ENCODE data around the gene MTR. TPM values are rescaled to one million over a fixed set of nuclear protein-coding genes. Genes with fewer than 3 reads are reported as not detected.
"Not testable (repeated sequence)": the region's sequence is repeated elsewhere in the genome, so short reads cannot be mapped to it uniquely, and the experiment has no call there.

MTR gene
- total RNA-seq, 1 experiment from 2014 or later, result 12.5 TPM

DNA sequence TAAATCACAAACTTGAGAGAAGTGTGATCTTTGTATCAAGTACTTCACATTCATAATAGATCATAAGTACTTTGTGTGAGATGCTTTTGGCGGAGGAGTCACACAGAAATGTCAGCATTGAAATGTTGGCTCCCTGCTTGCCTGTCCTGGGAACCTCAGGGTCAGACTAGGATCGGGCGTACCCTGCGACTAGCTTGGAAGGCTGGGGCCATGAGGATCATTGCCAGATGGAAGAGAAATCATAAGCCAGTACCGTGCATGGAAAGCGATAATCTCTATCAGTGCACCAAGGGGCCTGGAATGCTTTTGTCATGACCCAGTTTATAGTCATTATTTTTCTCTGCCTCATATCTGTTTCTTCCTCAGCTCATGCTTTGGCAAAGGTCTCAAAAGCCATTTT is 35.5 kb downstream of the MTR start:
- DNase-seq (ENCODE audit: low read depth), result no peak

GRCh38 chr1:236833575-236833974 is 38.5 kb downstream of the MTR start:
- no peak for DNase-seq (ENCODE audit: low read depth)

DNA sequence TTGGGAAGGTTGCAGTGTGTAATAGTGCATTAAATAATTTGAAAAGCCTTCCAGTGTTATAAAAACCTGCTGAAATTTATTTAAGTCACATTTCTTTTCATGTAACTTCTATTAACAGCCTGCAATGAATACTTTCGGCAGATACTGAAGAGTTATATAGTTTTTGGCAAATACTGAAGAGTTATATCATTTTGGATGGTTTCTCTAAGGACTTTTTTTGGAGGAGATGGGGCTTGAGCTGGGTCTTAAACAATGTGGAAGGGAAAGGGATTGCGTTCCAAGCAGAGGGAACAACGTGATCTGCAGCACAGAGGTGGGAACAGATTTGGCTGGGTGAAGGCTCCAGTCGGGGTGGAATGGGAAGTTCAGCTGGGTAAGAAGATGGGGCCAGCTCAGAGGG is 39.8 kb downstream of the MTR start:
- no peak for DNase-seq (ENCODE audit: low read depth)

DNA sequence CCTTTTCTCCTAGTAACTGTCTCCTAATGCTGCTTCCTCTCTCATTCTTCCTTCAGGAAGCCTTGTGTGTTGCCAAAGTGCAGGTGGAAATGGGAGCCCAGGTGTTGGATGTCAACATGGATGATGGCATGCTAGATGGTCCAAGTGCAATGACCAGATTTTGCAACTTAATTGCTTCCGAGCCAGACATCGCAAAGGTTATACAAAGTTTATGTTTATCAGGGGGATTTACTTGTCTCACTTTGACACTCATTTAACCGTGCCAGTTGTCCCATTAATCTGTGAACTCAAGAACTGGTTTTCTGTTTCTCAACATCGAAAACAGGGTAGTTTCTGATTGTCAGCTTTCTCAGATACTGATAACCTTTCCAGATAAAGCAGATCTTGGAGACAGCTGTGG is 40.4 kb downstream of the MTR start:
- DNase-seq (ENCODE audit: low read depth), result no peak

DNA sequence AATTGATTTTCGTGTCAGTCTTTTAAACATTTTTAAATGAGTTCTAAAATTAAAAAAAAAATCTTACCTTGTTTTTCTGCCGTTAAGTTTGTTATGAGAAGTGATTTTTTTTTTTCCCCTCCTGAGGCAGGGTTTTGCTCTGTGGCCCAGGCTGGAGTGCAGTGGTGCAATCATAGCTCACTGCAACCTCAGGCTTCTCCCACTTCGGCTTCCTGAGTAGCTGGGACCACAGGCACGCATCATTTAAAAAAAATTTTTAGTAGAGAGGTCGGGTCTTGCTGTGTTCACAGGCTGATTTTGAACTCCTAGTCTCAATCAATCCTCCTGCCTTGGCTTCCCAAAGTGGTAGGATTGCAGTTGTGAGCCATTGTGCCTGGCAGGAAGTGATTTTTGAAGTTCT is 41.1 kb downstream of the MTR start:
- no peak for DNase-seq (ENCODE audit: low read depth)

- DNase-seq (ENCODE audit: low read depth), result no peak
These were observed 42.0 kb downstream of the MTR start for GRCh38 chr1:236837115-236837514.

GRCh38 chr1:236837897-236838296 is 42.8 kb downstream of the MTR start:
- DNase-seq (ENCODE audit: low read depth), result no peak

GRCh38 chr1:236841341-236841740 is 46.2 kb downstream of the MTR start:
- DNase-seq (ENCODE audit: low read depth), result no peak

DNA sequence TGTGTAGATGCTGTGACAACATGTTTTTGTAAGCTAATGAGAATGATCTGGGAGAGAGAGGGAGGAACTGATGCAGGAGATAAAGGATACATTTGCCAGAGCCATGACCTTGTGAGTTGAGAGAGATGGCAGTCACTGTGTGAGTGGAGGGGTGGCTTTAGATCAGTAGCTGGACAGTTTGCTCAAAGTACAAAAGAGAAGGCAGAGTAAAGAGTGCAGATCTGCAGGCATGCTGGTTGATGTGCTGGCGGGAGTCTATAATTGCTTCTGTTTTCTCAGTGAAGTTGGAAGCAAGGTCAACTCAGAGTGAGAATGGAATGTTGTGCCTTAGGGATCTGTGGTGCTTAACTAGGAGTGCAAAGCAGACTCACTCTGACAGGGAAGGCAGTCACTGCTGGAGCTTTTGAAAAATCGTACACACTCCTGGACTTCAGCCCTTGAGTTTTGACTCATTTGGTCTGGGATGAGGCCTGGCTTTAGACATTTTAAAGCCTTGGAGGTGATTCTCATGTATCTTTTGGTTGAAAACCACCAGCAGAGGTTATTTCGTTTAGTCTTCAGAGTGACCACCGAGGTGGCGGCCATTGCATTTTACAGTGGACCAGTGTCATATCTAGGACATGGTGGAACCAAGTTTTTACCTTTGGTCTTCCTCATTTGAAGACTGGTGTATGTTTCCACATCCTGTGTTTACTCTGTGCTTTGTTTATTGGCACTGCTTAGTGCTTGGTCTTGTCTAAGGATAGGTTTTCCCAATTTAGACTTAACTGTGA is 49.6 kb downstream of the MTR start:
- peak; percentile 38 for DNase-seq (ENCODE audit: low read depth)

DNA sequence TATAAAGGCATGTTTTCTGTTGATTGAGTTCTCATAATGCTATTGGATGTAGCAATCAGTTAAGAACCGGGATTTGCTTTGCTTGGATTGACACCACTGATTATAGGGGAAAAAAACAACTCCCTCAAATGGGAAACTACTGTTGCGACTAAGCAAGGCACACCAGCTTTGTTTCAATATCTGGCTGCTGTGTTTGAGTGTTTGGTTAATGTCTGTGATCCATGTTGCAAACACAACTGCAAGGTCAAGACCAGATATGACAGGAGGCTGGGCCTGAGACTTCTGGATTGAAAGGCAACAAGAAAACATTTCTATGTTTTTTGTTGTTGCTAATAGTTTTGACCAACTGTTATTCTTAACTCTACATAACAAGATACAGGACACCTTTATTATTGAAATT is 50.7 kb downstream of the MTR start:
- no peak for DNase-seq (ENCODE audit: low read depth)

GRCh38 chr1:236848274-236848923 is 53.3 kb downstream of the MTR start:
- DNase-seq (ENCODE audit: low read depth), result no peak

DNA sequence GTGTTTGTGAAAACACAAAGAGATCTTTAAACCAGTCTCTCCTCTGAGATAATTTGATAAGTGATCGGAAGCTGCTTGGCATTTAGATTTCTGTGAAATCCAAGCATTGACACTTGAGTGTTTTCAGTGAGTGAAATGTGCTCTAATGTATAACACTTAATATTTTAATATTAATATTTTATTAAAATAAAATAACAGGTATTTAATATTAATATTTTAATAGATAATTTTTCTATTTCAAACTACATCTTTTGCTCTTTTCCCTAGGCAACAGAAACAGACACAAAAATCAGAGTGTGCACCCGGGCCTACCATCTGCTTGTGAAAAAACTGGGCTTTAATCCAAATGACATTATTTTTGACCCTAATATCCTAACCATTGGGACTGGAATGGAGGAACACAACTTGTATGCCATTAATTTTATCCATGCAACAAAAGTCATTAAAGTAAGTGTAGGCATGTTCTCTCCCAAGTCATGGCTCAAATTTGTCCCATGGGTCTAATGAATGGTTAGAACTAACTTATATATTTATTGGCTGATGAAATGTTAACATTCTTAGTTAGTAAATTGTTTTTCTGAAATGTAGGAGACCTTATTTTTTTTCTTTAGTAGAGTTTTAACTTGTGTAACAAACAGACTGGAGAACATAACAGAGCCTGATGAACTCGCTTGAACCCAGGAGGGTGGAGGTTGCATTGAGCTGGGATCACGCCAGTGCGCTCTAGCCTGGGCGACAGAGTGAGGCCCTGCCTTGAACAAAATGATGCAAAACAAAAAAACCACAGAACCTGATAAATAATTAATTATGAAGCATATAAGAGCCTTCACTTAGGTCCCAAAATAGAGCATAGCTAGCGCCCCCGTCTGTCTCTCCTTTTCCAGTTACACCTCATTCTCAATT is 55.2 kb downstream of the MTR start:
- DNase-seq (ENCODE audit: low read depth), result no peak

- DNase-seq (ENCODE audit: low read depth), result no peak
These were observed 56.8 kb downstream of the MTR start for GRCh38 chr1:236851871-236852270.

DNA sequence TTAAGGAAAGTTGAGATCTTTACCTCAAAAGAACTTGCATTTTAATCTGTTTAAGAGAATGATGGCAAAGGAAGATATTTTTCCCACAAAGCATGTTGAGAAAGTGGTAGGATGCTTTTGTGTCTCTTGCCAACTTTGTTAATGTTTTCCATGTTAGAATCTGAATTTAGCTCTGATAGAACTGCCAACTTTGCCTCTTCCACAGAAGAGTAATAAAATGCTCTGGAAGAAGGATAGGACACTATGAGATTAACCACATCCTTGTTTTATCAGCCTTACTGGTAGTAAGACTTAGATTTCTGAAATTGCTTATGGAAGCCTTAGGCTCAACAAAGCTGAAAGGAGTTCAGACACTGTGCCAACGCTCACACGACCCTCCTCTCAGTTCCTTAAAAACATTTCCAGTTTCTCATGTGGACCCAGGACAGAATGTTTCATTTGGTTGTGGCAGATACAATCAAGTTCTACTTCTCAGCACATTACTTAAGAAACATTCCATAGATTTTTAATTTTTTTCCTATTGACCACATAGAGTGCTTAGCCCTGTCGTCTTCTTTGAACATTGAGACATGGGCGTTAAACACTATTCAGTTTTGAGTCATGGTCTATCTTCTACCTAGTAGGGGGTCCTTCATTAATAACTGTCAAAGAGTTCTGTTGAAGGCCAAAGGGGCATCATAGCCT is 59.0 kb downstream of the MTR start:
- DNase-seq (ENCODE audit: low read depth), result peak; percentile 10

DNA sequence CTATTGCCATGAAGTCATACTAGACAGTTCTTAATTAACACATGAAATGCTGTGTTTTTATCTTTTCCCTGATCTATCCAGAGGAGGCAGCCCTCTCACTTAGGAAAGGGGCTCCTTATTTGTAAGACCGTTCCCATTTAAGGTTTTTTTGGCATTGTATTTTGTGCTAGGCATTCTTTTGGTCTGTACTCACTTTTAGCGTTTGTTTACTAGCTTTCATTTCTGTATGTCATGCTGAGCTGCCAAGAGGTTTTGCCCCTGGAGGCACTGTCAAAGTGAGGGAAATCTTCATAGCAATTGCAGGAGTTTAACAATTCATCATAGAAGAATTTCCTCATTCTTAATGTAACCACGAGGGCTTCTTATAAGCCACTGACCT is 59.5 kb downstream of the MTR start:
- peak; percentile 73 for DNase-seq (ENCODE audit: low read depth)

DNA sequence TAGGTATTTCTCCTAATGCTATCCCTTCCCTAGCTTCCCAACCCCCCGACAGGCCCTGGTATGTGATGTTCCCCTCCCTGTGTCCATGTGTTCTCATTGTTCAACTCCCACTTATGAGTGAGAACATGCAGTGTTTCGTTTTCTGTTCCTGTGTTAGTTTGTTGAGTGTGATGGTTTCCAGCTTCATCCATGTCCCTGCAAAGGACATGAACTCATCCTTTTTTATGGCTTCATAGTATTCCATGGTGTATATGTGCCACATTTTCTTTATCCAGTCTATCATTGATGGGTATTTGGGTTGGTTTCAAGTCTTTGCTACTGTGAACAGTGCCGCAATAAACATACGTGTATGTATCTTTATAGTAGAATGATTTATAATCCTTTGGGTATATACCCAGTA is 61.6 kb downstream of the MTR start:
- DNase-seq (ENCODE audit: low read depth), result not testable (repeated sequence)

DNA sequence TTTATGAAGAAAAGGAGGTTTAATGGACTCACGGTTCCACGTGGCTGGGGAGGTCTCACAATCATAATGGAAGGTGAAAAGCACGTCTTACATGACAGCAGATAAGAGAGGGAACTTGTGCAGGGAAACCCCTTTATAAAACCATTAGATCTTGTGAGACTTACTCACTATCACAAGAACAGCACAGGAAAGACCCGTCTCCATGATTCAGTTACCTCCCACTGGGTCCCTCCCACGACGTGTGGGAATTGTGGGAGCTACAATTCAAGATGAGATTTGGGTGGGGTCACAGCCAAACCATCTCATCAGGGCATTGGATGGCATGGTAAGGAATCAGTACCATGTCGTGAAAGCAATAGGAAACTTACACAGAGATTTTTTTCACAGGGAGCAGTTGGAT is 63.1 kb downstream of the MTR start:
- DNase-seq (ENCODE audit: low read depth), result no peak

GRCh38 chr1:236860101-236860500 is 65.0 kb downstream of the MTR start:
- DNase-seq (ENCODE audit: low read depth), result no peak

GRCh38 chr1:236860674-236861073 is 65.6 kb downstream of the MTR start:
- no peak for DNase-seq (ENCODE audit: low read depth)

- no peak for DNase-seq (ENCODE audit: low read depth)
These were observed 66.6 kb downstream of the MTR start for GRCh38 chr1:236861560-236862218.

DNA sequence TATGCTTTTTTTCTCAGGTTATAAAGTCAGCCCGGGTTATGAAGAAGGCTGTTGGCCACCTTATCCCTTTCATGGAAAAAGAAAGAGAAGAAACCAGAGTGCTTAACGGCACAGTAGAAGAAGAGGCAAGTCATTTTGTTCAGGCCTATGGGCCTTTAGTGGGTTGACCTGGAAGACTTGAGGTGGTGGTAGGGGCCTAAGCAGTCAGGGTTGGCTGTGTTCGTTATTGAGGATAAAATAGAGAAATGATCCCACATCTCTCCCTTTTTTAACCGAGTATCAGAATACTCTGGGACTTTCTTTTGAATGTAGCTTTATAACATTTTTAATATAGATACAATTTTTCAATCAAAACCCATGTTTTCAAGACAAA is 67.1 kb downstream of the MTR start:
- DNase-seq (ENCODE audit: low read depth), result no peak

All from RPMI7951 (cell line).